IPS DF 19.7 (cell line): ENCODE measurements around the gene DPEP2NB.
"Not testable (repeated sequence)": the region's sequence is repeated elsewhere in the genome, so short reads cannot be mapped to it uniquely, and the experiment has no call there.

ENCODE experiments used
- DNase-seq: peaks from one replicate; pipeline ENCODE4 v3.0.0-alpha.2; 2013; ENCODE audit warnings: low read depth, low spot score

Gene DPEP2NB

GRCh38 chr16:68013440-68013839 lies 2.3 kb downstream of the DPEP2NB start:
- no peak for DNase-seq

- DNase-seq: not testable (repeated sequence)
Observed at GRCh38 chr16:68009872-68010271, 5.8 kb downstream of the DPEP2NB start.

GRCh38 chr16:68009157-68009735 lies 6.5 kb downstream of the DPEP2NB start:
- no peak for DNase-seq

GRCh38 chr16:68005786-68006286 lies 9.9 kb downstream of the DPEP2NB start:
- DNase-seq: no peak

GRCh38 chr16:68005211-68005610 lies 10.5 kb downstream of the DPEP2NB start:
- no peak for DNase-seq

- no peak for DNase-seq
Observed at GRCh38 chr16:68003031-68003430, 12.7 kb downstream of the DPEP2NB start.

- no peak for DNase-seq
Observed at GRCh38 chr16:68000450-68000849, 15.3 kb downstream of the DPEP2NB start.

GRCh38 chr16:67999985-68000384 lies 15.7 kb downstream of the DPEP2NB start:
- no peak for DNase-seq

GRCh38 chr16:67998779-67999688 lies 16.7 kb downstream of the DPEP2NB start, which contains the start of gene DPEP2:
Gene DPEP2 (minus strand): TSS chr16:67999484. CDS start chr16:67993212, 6,272 bp downstream.
- not testable (repeated sequence) for DNase-seq

- DNase-seq: not testable (repeated sequence)
Observed at GRCh38 chr16:67998231-67998778, 17.4 kb downstream of the DPEP2NB start.

- no peak for DNase-seq
Observed at GRCh38 chr16:67996666-67997065, 19.0 kb downstream of the DPEP2NB start.

GRCh38 chr16:67995423-67995822 lies 20.3 kb downstream of the DPEP2NB start:
- no peak for DNase-seq

- not testable (repeated sequence) for DNase-seq
Observed at GRCh38 chr16:67994040-67994408, 21.7 kb downstream of the DPEP2NB start.

- DNase-seq: no peak
Observed at GRCh38 chr16:67993207-67994039, 22.3 kb downstream of the DPEP2NB start.

- no peak for DNase-seq
Observed at GRCh38 chr16:67992661-67993206, 23.0 kb downstream of the DPEP2NB start.

GRCh38 chr16:67990018-67990386 lies 25.7 kb downstream of the DPEP2NB start:
- DNase-seq: no peak

- no peak for DNase-seq
Observed at GRCh38 chr16:67989322-67990017, 26.2 kb downstream of the DPEP2NB start.

GRCh38 chr16:67988675-67989074 lies 27.0 kb downstream of the DPEP2NB start:
- no peak for DNase-seq

- DNase-seq: no peak
Observed at GRCh38 chr16:67987460-67988160, 28.1 kb downstream of the DPEP2NB start.

- no peak for DNase-seq
Observed at GRCh38 chr16:67986949-67987348, 28.8 kb downstream of the DPEP2NB start.
